GM19438 (cell line): ENCODE results near the gene ALPK1.
"Not testable (repeated sequence)": the region's sequence is repeated elsewhere in the genome, so short reads cannot be mapped to it uniquely, and the experiment has no call there.

Experiments used
- ATAC-seq: cut with Tn5 transposase; IDR thresholded peaks from one replicate; pipeline ENCODE4 v1.9.1; 2021; ENCODE audit warnings: low read depth; ENCODE audit not compliant: unreplicated experiment

ALPK1 gene

GRCh38 chr4:112282860-112283667 is 14.1 kb upstream of the ALPK1 start:
- ATAC-seq, result no peak

- no peak for ATAC-seq
These were observed 13.0 kb upstream of the ALPK1 start for GRCh38 chr4:112284166-112284565.

GRCh38 chr4:112284662-112285411 is 12.3 kb upstream of the ALPK1 start:
- ATAC-seq, result no peak

GRCh38 chr4:112287258-112287989 is 9.7 kb upstream of the ALPK1 start:
- peak; percentile 37 for ATAC-seq

GRCh38 chr4:112288455-112288854 is 8.7 kb upstream of the ALPK1 start:
- peak; percentile 25 for ATAC-seq

GRCh38 chr4:112289407-112290253 is 7.5 kb upstream of the ALPK1 start:
- no peak for ATAC-seq

- ATAC-seq, result no peak
These were observed 6.8 kb upstream of the ALPK1 start for GRCh38 chr4:112290341-112290740.

GRCh38 chr4:112299721-112300120 is 2.6 kb downstream of the ALPK1 start:
- no peak for ATAC-seq

- no peak for ATAC-seq
These were observed 5.4 kb downstream of the ALPK1 start for GRCh38 chr4:112302320-112303274.

GRCh38 chr4:112305477-112305876 is 8.3 kb downstream of the ALPK1 start:
- ATAC-seq, result not testable (repeated sequence)

- ATAC-seq, result not testable (repeated sequence)
These were observed 12.2 kb downstream of the ALPK1 start for GRCh38 chr4:112309263-112309791.

GRCh38 chr4:112311516-112311915 is 14.3 kb downstream of the ALPK1 start:
- ATAC-seq, result no peak

- peak; percentile 96 for ATAC-seq
These were observed 15.6 kb downstream of the ALPK1 start for GRCh38 chr4:112312610-112313239.

- no peak for ATAC-seq
These were observed 18.3 kb downstream of the ALPK1 start for GRCh38 chr4:112315446-112315845.

- no peak for ATAC-seq
These were observed 19.2 kb downstream of the ALPK1 start for GRCh38 chr4:112316360-112316759.

- peak; percentile 95 for ATAC-seq
These were observed 21.3 kb downstream of the ALPK1 start for GRCh38 chr4:112318239-112319142.
